Spleen (tissue), 7 donors: ENCODE measurements around the gene ZEB2.

Experiments used
- CTCF ChIP-seq, 11 experiments: fragments of 200-600 bp in 7 of 11; fragments of 450-650 bp in 4 of 11; sonication (generic) in 4 of 11; IDR thresholded peaks in 8 of 11; conservative IDR thresholded peaks in 3 of 11; 1 replicate in 7 of 11; 2 replicates in 4 of 11; pipeline versions ENCODE4 v1.4.0 to v1.8.0; 2016 to 2021; ENCODE audit warnings: antibody characterized with exemption in 11 of 11, inconsistent platforms in 4 of 11, mild to moderate bottlenecking in 1 of 11
- POLR2A ChIP-seq, 3 donors: fragments of 450-650 bp; IDR thresholded peaks; one replicate each; pipeline ENCODE4 v1.5.1; 2017; ENCODE audit warnings: antibody characterized with exemption in 3 of 3, mild to moderate bottlenecking in 1 of 3
- POLR2AphosphoS5 ChIP-seq, 3 donors: sonication (generic); formaldehyde crosslinking; IDR thresholded peaks; one replicate each; pipeline ENCODE4 v1.5.1; 2017; ENCODE audit warnings: antibody characterized with exemption in 3 of 3
- donor health status: DM: no; HTN: no; CAD: no; lungs with moderate emphysema.
- donor health status: DM: no; HTN: no; CAD: no.
- donor health status: DM: no; HTN: no; CAD: no.

- TF ChIP-seq POLR2AphosphoS5 (IDR thresholded peaks at IDR 0.05) (no peak), CTCF (IDR thresholded peaks at IDR 0.05 in 8 of 11, conservative IDR thresholded peaks at IDR 0.05 in 3 of 11) (no peak), POLR2A (IDR thresholded peaks at IDR 0.05) (no peak)
These were observed 32.9 kb upstream of the ZEB2 start for GRCh38 chr2:144552821-144553220.
